DMS 273 (cell line): ENCODE measurements around the gene BEAN1.
"Not testable (repeated sequence)": the region's sequence is repeated elsewhere in the genome, so short reads cannot be mapped to it uniquely, and the experiment has no call there.

Experiments
- DNase-seq: peaks from one replicate; lab custom pipeline; 2025; ENCODE audit not compliant: unreplicated experiment; lab: John Stamatoyannopoulos, UW

Gene BEAN1

DNA sequence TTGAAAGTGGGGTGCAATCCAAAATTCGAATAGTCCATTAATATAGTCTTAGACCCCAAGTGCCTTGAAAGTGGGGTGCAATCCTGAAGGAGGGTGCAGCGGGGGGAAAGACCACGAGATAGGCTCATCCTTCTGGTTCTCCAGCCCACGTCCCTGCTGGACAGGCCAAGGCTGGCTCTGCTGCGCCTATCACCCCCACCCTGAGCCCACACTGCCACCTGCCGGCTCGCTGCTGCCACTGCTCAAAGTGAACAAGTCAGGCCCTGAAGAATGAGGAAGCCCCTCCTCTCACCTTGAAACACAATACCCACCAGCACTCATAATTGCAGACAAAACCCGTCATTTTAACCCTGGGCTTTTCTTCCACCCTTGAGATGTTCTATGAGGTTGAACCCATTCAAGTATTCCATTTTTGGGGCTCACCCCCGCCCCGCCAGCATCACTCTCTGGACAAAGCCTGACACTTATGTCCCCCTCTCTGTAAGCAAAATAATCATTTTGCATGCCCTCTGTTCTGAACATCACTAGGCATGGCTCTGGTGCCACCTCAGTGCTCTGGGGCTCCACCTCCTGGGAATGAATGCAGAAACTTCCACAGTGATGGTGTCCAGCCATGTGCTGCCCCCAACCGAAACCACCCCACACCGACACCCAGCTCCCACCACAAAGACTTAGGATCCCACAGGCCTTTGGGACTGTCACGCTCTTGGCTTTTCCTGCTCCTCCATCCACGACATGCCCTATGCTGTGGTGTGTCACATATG, 56.8 kb downstream of the BEAN1 start:
- peak; percentile 88 for DNase-seq

- DNase-seq, result no peak
Measured at GRCh38 chr16:66484453-66485213, 57.5 kb downstream of the BEAN1 start.

- DNase-seq, result no peak
Measured at GRCh38 chr16:66485376-66485775, 58.3 kb downstream of the BEAN1 start.

DNA sequence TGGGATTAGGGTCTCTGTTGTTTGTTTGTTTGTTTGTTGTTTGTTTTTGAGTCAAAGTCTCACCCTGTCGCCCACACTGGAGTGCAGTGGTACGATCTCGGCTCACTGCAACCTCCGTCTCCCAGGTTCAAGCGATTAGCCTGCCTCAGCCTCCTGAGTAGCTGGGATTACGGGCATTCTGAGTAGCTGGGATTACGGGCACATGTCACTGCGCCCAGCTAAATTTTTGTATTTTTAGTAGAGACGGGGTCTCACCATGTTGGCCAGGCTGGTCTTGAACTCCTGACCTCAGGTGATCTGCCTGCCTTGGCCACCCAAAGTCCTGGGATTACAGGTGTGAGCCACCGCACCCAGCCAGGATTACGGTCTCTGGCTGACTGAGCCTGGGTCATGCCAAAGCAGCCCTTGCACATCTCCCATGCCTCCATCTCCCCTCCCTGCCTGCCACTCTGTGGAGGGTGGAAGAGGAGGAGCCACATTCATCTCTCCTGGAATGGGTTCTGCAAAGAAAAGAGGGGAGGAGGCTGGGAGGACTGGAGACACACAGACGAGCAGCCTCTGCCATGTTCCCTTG, 59.2 kb downstream of the BEAN1 start:
- no peak for DNase-seq

- peak; percentile 65 for DNase-seq
Measured at GRCh38 chr16:66486773-66487579, 59.9 kb downstream of the BEAN1 start.

DNA sequence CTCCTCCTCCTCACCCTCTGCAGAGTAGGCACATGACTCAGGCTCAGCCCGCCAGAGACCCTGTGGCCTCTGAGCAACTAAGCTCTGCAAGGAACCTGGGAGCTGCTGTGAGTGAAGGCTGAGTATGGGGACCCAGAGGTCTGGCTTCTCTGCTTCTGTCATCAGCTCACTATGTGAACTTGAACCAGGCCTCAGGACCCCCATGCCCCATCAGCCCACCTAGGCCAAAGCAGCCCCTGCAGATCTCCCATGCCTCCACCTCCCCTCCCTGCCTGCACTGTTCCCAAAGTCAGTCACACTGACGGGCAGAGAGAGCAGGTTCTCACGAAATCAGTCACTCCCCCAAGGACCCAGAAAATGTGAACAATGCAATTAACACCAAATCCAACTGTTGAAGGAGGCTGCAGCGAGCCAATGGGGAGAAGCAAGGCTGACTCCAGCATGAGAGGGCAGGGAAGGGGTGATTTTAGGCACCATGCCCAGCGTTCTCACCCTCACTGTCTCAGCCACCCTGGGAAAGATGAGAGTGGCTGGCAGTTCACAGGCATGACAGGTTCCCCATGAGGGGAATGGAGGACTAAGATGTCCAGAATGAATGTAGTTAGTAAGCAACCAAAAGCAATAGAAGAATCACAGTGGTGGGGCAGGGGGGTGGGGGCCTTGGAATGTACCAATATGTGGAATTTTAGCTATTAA, 60.6 kb downstream of the BEAN1 start:
- no peak for DNase-seq

GRCh38 chr16:66488505-66488904, 61.4 kb downstream of the BEAN1 start:
- DNase-seq, result no peak

DNA sequence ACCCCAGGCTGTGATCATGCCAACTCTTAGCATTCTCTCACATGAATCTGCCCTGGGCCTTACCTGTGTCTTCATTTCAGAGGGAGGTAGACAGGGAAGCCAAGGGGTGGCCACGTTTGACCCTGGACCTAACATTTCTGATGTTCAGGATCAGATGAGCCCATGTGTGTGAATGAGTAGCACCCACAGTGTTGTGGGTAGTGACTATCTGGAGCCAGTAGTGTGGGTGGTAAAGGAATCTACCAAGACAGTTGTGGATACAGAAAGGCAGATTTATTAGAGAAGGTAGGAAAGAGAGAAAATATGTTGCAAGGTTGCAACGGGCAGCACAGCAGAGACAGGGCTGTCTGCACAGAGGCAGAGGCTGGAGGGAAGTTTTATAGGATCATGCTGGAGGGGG, 62.3 kb downstream of the BEAN1 start:
- DNase-seq, result no peak

DNA sequence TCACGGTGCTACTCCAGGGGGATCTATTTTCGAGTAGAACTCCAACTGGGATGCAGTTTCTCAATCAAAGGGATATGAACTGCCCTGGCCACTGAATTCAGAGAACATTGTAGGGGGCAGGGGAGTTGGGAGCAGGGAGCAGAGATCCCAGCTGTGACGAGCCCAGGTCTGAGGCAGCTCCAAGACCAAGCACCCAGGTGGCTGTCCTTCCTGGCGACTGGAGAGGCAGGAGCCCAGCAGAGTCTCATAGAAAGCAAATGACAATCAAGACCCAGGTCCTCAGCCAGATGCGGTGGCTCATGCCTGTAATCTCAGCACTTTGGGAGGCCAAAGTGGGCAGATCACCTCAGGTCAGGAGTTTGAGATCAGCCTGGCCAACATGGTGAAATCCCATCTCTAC, 62.7 kb downstream of the BEAN1 start:
- no peak for DNase-seq

- DNase-seq, result no peak
Measured at GRCh38 chr16:66490774-66491715, 64.0 kb downstream of the BEAN1 start.

DNA sequence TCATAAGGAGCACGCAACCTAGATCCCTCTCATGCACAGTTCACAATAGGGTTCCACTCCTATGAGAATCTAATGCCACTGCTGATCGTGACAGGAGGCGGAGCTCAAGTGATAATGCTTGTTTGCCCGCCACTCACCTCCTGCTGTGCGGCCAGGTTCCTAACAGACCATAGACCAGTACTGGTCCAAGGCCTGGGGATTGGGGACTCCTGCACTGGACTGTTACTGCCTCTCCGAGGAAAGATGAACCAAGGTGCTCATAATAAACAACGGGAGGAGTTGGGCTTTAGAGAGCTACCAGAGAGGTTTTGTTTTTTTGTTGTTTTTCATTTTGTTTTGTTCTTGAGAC, 64.6 kb downstream of the BEAN1 start:
- no peak for DNase-seq

GRCh38 chr16:66493490-66494401, 66.7 kb downstream of the BEAN1 start:
- no peak for DNase-seq

- DNase-seq, result no peak
Measured at GRCh38 chr16:66494916-66495315, 67.8 kb downstream of the BEAN1 start.

- no peak for DNase-seq
Measured at GRCh38 chr16:66495440-66495839, 68.3 kb downstream of the BEAN1 start.

GRCh38 chr16:66496226-66496625, 69.1 kb downstream of the BEAN1 start:
- DNase-seq, result not testable (repeated sequence)

- DNase-seq, result not testable (repeated sequence)
Measured at GRCh38 chr16:66497921-66498320, 70.8 kb downstream of the BEAN1 start.

- not testable (repeated sequence) for DNase-seq
Measured at GRCh38 chr16:66501563-66501962, 74.5 kb downstream of the BEAN1 start.

DNA sequence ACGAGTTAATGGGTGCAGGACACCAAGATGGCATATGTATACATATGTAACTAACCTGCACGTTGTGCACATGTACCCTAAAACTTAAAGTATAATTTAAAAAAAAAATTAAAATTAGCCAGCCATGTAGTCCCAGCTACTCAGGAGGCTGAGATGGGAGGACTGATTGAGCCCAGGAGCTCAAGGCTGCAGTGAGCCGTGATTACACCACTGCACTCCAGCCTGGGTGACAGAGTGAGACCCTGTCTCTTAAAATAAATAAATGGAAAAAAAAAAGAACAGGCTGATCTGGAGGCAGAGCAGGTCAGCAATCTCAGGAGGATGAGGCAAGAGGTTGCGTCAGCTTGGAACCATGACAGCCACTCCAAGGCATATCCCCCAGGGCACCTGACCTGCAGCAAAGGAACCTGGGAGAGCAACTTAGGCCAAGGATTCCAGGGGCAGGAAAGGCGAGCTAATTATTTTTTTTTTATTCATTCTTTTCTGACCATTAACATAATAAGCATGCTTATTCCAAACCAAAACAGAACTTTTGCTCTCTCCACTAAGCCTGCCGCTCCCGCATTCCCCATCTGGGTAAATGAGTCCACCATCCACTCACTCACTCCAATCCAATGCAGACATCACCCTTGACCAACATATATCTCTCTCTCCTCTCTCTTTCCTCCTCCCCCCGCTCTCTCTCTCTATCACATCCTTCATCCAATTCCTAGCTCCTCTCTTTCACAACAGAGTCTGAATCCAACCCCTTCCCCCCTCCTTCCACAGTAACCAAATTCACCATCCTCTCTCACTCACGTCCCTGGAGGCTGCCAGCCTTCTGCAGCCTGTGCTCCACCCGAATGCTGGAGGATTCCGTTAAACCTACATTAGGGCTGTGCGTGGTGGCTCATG, 75.2 kb downstream of the BEAN1 start:
- DNase-seq, result no peak
